ENCODE results near the gene CCNT1. TPM values are rescaled to one million over a fixed set of nuclear protein-coding genes. Genes with fewer than 3 reads are reported as not detected.

CCNT1 gene
- total and polyA plus RNA-seq, 10 of the 15 experiments (the other 5 are each of a cell fraction or from before 2014, with no cell fraction given), result 6.3 to 37.3 (median 20.0) TPM

DNA sequence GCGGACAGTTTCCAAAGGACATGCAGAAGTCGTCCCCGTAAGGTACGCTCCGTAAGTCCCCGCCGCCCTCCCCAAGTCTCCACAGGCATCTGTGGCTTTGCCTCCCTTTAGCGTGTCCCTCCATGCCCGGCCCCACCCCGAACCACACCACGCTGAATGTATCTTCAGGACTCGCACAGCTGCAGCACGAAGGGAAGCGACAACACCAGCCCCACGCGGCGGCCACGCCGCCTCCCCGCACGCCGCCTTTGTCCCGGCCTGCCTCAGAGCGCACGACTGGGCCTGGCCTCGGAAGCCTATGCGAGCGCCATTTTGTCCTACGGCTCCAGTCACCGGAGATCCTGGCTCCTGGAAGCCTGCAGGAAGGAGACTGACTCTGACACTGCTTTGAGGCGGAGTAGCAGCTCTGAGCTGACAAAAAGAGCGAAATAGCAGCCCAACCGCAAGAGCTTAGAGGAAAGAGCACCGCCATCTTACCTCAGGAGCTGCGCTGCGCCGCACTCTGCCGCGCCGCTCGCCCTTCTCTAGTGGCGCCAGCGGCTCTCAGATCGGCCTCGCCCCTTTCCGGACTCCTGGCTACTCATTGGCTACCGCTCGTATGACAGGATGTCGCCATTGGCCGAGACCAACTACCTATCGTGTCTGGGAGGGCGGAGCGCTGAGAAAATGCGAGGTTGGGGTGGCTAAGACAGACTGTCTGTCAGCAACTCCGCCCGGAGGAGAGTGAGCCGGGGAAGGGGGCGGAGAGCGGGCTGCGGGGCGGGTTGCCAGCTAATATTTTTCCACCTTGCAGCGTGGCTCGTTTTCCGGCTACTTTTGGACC, 34.6 kb downstream of the CCNT1 start, which contains the start of gene KANSL2 (continued):
- no peak for TF ChIP-seq GABPA (IDR thresholded peaks at IDR 0.05; ENCODE audit: low read depth)
- TF ChIP-seq BCL11A (IDR thresholded peaks at IDR 0.05; ENCODE audit: low read depth, low read length), result no peak
- no peak for TF ChIP-seq ZBED1 (IDR thresholded peaks at IDR 0.05; ENCODE audit: borderline replicate concordance)
- TF ChIP-seq RUNX3 (IDR thresholded peaks at IDR 0.05; ENCODE audit: low read length), result peak; percentile 91
- no peak for TF ChIP-seq SPI1 (IDR thresholded peaks at IDR 0.05; ENCODE audit: borderline replicate concordance, insufficient read depth, low read depth, low read length)
- TF ChIP-seq, protein P1, sequence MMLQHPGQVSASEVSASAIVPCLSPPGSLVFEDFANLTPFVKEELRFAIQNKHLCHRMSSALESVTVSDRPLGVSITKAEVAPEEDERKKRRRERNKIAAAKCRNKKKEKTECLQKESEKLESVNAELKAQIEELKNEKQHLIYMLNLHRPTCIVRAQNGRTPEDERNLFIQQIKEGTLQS (IDR thresholded peaks at IDR 0.05; ENCODE audit: borderline replicate concordance, extremely low read depth, low read depth, low read length), result no peak
- no peak for TF ChIP-seq CEBPB (IDR thresholded peaks at IDR 0.05; ENCODE audit: borderline replicate concordance in 1 of 2, low read depth in 2 of 2, low read length in 2 of 2)
- TF ChIP-seq TCF12 (IDR thresholded peaks at IDR 0.05; ENCODE audit: low read depth, low read length), result peak; percentile 77; the same call in 1 of the 2 replicates
- TF ChIP-seq BACH1 (IDR thresholded peaks at IDR 0.05; ENCODE audit: borderline replicate concordance), result peak; percentile 86
- no peak for TF ChIP-seq CHD4 (IDR thresholded peaks at IDR 0.05)
- TF ChIP-seq, protein P2, sequence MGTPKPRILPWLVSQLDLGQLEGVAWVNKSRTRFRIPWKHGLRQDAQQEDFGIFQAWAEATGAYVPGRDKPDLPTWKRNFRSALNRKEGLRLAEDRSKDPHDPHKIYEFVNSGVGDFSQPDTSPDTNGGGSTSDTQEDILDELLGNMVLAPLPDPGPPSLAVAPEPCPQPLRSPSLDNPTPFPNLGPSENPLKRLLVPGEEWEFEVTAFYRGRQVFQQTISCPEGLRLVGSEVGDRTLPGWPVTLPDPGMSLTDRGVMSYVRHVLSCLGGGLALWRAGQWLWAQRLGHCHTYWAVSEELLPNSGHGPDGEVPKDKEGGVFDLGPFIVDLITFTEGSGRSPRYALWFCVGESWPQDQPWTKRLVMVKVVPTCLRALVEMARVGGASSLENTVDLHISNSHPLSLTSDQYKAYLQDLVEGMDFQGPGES (IDR thresholded peaks at IDR 0.05), result peak; percentile 95
- TF ChIP-seq CREB1 (IDR thresholded peaks at IDR 0.05; ENCODE audit: low read depth), result peak; percentile 68
- TF ChIP-seq, protein P3, sequence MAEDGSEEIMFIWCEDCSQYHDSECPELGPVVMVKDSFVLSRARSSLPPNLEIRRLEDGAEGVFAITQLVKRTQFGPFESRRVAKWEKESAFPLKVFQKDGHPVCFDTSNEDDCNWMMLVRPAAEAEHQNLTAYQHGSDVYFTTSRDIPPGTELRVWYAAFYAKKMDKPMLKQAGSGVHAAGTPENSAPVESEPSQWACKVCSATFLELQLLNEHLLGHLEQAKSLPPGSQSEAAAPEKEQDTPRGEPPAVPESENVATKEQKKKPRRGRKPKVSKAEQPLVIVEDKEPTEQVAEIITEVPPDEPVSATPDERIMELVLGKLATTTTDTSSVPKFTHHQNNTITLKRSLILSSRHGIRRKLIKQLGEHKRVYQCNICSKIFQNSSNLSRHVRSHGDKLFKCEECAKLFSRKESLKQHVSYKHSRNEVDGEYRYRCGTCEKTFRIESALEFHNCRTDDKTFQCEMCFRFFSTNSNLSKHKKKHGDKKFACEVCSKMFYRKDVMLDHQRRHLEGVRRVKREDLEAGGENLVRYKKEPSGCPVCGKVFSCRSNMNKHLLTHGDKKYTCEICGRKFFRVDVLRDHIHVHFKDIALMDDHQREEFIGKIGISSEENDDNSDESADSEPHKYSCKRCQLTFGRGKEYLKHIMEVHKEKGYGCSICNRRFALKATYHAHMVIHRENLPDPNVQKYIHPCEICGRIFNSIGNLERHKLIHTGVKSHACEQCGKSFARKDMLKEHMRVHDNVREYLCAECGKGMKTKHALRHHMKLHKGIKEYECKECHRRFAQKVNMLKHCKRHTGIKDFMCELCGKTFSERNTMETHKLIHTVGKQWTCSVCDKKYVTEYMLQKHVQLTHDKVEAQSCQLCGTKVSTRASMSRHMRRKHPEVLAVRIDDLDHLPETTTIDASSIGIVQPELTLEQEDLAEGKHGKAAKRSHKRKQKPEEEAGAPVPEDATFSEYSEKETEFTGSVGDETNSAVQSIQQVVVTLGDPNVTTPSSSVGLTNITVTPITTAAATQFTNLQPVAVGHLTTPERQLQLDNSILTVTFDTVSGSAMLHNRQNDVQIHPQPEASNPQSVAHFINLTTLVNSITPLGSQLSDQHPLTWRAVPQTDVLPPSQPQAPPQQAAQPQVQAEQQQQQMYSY (CRISPR knock-in tag; IDR thresholded peaks at IDR 0.05), result no peak
- no peak for TF ChIP-seq CREM (IDR thresholded peaks at IDR 0.05; ENCODE audit: low read depth)
- TF ChIP-seq GATAD2B (conservative IDR thresholded peaks at IDR 0.05; ENCODE audit: low read depth), result peak; percentile 46; the same call in 1 of the 2 replicates
- TF ChIP-seq KDM1A (IDR thresholded peaks at IDR 0.05; ENCODE audit: borderline replicate concordance), result no peak
- TF ChIP-seq, protein P4, sequence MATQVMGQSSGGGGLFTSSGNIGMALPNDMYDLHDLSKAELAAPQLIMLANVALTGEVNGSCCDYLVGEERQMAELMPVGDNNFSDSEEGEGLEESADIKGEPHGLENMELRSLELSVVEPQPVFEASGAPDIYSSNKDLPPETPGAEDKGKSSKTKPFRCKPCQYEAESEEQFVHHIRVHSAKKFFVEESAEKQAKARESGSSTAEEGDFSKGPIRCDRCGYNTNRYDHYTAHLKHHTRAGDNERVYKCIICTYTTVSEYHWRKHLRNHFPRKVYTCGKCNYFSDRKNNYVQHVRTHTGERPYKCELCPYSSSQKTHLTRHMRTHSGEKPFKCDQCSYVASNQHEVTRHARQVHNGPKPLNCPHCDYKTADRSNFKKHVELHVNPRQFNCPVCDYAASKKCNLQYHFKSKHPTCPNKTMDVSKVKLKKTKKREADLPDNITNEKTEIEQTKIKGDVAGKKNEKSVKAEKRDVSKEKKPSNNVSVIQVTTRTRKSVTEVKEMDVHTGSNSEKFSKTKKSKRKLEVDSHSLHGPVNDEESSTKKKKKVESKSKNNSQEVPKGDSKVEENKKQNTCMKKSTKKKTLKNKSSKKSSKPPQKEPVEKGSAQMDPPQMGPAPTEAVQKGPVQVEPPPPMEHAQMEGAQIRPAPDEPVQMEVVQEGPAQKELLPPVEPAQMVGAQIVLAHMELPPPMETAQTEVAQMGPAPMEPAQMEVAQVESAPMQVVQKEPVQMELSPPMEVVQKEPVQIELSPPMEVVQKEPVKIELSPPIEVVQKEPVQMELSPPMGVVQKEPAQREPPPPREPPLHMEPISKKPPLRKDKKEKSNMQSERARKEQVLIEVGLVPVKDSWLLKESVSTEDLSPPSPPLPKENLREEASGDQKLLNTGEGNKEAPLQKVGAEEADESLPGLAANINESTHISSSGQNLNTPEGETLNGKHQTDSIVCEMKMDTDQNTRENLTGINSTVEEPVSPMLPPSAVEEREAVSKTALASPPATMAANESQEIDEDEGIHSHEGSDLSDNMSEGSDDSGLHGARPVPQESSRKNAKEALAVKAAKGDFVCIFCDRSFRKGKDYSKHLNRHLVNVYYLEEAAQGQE (IDR thresholded peaks at IDR 0.05; ENCODE audit: low read depth, low read length), result peak; percentile 34; the same call in 1 of the 2 replicates
- TF ChIP-seq CHD2 (IDR thresholded peaks at IDR 0.05; ENCODE audit: borderline replicate concordance, low read depth, low read length), result peak; percentile 92
- TF ChIP-seq SMARCA5 (IDR thresholded peaks at IDR 0.05), result peak; percentile 30; the same call in 1 of the 2 replicates
- peak; percentile 93 for TF ChIP-seq IKZF1 (conservative IDR thresholded peaks at IDR 0.05)
- no peak for TF ChIP-seq SUPT20H (IDR thresholded peaks at IDR 0.05; ENCODE audit: borderline replicate concordance, control insufficient read depth, low read depth, low read length)
- TF ChIP-seq JUND (IDR thresholded peaks at IDR 0.05; ENCODE audit: low read depth, low read length), result no peak
